ENCODE data around the gene SAP30BP.

SAP30BP gene

DNA sequence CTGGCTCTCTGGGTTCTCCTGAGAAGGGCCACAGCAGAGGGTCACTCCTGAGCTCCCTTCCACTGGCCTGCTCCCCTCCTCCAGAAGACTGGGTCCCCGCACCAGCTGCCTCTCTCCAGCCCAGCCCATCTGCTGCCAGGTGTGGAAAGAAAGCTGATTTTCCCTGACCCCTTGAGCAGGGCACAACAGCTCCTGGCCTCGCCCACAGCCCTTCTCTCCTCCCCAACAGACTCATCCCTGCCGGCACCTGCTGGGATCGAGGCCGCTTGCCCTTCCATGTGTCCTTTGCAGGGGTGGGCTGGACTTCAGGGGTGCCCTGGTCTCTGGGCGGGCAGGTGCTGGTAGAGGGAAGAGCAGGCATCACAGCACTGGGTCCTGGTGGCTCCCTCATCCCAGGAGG lies 38.7 kb upstream of the SAP30BP start:
- TF ChIP-seq, protein P1, sequence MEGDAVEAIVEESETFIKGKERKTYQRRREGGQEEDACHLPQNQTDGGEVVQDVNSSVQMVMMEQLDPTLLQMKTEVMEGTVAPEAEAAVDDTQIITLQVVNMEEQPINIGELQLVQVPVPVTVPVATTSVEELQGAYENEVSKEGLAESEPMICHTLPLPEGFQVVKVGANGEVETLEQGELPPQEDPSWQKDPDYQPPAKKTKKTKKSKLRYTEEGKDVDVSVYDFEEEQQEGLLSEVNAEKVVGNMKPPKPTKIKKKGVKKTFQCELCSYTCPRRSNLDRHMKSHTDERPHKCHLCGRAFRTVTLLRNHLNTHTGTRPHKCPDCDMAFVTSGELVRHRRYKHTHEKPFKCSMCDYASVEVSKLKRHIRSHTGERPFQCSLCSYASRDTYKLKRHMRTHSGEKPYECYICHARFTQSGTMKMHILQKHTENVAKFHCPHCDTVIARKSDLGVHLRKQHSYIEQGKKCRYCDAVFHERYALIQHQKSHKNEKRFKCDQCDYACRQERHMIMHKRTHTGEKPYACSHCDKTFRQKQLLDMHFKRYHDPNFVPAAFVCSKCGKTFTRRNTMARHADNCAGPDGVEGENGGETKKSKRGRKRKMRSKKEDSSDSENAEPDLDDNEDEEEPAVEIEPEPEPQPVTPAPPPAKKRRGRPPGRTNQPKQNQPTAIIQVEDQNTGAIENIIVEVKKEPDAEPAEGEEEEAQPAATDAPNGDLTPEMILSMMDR (IDR thresholded peaks at IDR 0.05; ENCODE audit: low read depth, low read length): no peak
- H3K4me3 ChIP-seq (replicated peaks in 1 of 2; ENCODE audit: low read depth in 2 of 2, low read length in 2 of 2): no peak overlapping the region
- no peak for DNase-seq (ENCODE audit: low read depth in 2 of 2)

DNA sequence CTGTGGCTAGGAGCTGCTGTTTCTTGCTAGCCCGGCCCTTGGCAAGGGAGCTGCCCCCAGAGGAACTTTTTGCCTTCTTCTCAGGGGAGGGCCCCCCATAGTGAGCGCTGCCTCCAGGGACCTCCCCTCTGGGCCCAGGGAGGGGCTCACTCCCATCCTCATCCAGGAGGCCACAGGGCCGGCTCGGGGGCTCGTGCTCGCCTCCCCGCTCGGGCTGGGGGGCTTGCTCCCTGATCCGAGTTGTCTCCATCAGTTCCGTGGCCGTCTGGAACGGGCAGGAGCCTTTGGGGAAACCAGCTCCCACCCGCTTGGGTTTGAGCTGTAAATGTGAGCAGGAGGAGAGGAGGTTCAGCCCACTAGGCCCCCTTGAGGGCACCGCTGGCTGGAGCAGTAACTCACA lies 38.0 kb upstream of the SAP30BP start:
- no peak for DNase-seq (ENCODE audit: low read depth in 2 of 2)
- TF ChIP-seq, protein P1 (IDR thresholded peaks at IDR 0.05; ENCODE audit: low read depth, low read length): no peak
- no peak overlapping the region for H3K4me3 ChIP-seq (replicated peaks in 1 of 2; ENCODE audit: low read depth in 2 of 2, low read length in 2 of 2)

DNA sequence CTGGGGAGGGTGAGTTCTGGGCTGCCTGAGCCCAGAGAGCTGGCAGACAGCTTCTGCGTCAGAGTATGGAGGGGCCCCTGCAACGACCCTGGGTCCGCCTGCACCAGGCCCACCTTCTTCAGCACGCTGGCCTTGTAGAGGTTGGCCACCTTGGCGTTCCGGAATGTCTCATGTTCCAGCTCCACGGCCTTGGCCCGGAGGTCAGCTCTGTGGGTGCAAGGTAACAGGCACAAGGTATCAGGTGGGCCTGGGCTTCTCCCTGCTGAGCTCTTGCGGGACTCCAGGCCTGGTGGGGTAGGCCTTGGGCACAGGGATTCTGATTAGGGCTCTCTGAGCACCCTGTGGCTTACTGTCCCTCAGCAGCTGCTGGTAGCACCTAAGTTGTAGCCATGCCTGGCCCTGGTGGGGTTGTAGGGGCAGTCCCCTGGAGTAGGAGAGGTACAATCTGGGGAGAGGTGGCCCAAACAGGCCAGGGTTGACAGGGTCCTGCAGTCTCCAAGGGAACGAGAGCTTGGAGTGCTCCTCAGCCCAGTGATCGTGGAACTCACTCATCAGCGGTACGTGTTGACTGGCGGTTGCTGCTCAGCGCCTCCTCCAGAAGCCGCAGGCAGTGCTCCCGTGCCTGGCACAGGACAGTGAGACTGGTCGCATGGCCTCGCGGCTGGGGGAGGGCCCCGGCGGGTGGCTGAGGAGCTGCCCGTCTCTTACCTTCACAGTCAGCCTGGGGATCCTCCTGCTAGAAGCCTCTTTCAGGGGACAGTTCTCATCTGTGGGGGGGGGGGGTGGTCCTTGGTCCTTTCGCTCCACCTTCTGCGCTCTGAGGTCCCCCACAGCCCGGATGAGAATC lies 36.8 kb upstream of the SAP30BP start:
- TF ChIP-seq, protein P1 (IDR thresholded peaks at IDR 0.05; ENCODE audit: low read depth, low read length): no peak
- DNase-seq (ENCODE audit: low read depth in 2 of 2): no peak

GRCh38 chr17:75631353-75631752 lies 35.8 kb upstream of the SAP30BP start:
- TF ChIP-seq, protein P1 (IDR thresholded peaks at IDR 0.05; ENCODE audit: low read depth, low read length): no peak
- DNase-seq (ENCODE audit: low read depth in 2 of 2): no peak
- H3K4me3 ChIP-seq (replicated peaks in 1 of 2; ENCODE audit: low read depth in 2 of 2, low read length in 2 of 2): no peak overlapping the region

More for the DNA sequence above, 36.8 kb upstream of the SAP30BP start:
- H3K4me3 ChIP-seq (replicated peaks in 1 of 2; ENCODE audit: low read depth in 2 of 2, low read length in 2 of 2): no peak overlapping the region

- DNase-seq (ENCODE audit: low read depth in 2 of 2): no peak
- TF ChIP-seq, protein P1 (IDR thresholded peaks at IDR 0.05; ENCODE audit: low read depth, low read length): no peak
Measured at GRCh38 chr17:75632428-75632827, 34.7 kb upstream of the SAP30BP start.

GRCh38 chr17:75632863-75633485 lies 34.2 kb upstream of the SAP30BP start, which contains the start of gene SMIM5:
TSS of gene SMIM5 (plus strand) at chr17:75633434. CDS start at chr17:75640202, 6,768 bp downstream.
- TF ChIP-seq, protein P1 (IDR thresholded peaks at IDR 0.05; ENCODE audit: low read depth, low read length): peak; percentile 96
- DNase-seq (ENCODE audit: low read depth in 2 of 2): peak; percentile 90 to 91
- no peak within 1 kb of the TSS for H3K4me3 ChIP-seq (replicated peaks in 1 of 2; ENCODE audit: low read depth in 2 of 2, low read length in 2 of 2)

More at GRCh38 chr17:75632428-75632827, 34.7 kb upstream of the SAP30BP start:
- H3K4me3 ChIP-seq (replicated peaks in 1 of 2; ENCODE audit: low read depth in 2 of 2, low read length in 2 of 2): no peak overlapping the region
